HFF-Myc (cell line): ENCODE measurements around the gene PCP2.
"Not testable (repeated sequence)": the region's sequence is repeated elsewhere in the genome, so short reads cannot be mapped to it uniquely, and the experiment has no call there.

Experiments used
- DNase-seq: peaks from one replicate; pipeline ENCODE4 v3.0.0-alpha.2; 2011; ENCODE audit warnings: low read depth; ENCODE audit errors: extremely low read depth
- H3K4me3 ChIP-seq: replicated peaks from 2 replicates; pipeline ENCODE4 v1.5.1; 2011; ENCODE audit warnings: low read depth, mild to moderate bottlenecking, control low read depth, low read length
- CTCF ChIP-seq: IDR thresholded peaks from 2 replicates; pipeline ENCODE4 v1.5.1; 2012; ENCODE audit warnings: mild to moderate bottlenecking, low read depth, low read length, control low read depth; ENCODE audit errors: missing control alignments

The PCP2 gene

GRCh38 chr19:7644550-7644877 lies 11.0 kb upstream of the PCP2 start:
- no peak for TF ChIP-seq CTCF
- no peak overlapping the region for H3K4me3 ChIP-seq
- no peak for DNase-seq

GRCh38 chr19:7643629-7644549 lies 10.4 kb upstream of the PCP2 start:
- H3K4me3 ChIP-seq, DNase-seq: not testable (repeated sequence)

- no peak for DNase-seq
- no peak for TF ChIP-seq CTCF
- no peak overlapping the region for H3K4me3 ChIP-seq
These were observed 9.5 kb upstream of the PCP2 start for GRCh38 chr19:7643031-7643415.

GRCh38 chr19:7642295-7643030 lies 8.9 kb upstream of the PCP2 start:
- no peak for TF ChIP-seq CTCF
- no peak overlapping the region for H3K4me3 ChIP-seq
- no peak for DNase-seq

- peak; percentile 8 for TF ChIP-seq CTCF
- no peak overlapping the region for H3K4me3 ChIP-seq
- DNase-seq: no peak
These were observed 8.1 kb upstream of the PCP2 start for GRCh38 chr19:7641290-7642276.

- TF ChIP-seq CTCF: no peak
These were observed 7.3 kb upstream of the PCP2 start for GRCh38 chr19:7640803-7641202.

More at GRCh38 chr19:7640803-7641202, 7.3 kb upstream of the PCP2 start:
- DNase-seq: no peak
- H3K4me3 ChIP-seq: no peak overlapping the region
